NB4 (cell line): Measurements from ENCODE around the gene TFF1.
A peak's percentile ranks its signal among the peaks of the same experiment; 100 is the strongest.

ENCODE experiments used
- MAX ChIP-seq: IDR thresholded peaks from 2 replicates; pipeline ENCODE4 v1.6.1; 2011; ENCODE audit warnings: low read depth, low read length
- POLR2A ChIP-seq: IDR thresholded peaks from 2 replicates; pipeline ENCODE4 v1.6.1; 2011; ENCODE audit warnings: mild to moderate bottlenecking; ENCODE audit not compliant: insufficient read length; ENCODE audit errors: extremely low read depth
- TF ChIP-seq, protein P1 (sequence below): IDR thresholded peaks from one replicate; pipeline ENCODE4 v1.5.1; 2012; ENCODE audit warnings: low read depth, low read length

DNA sequence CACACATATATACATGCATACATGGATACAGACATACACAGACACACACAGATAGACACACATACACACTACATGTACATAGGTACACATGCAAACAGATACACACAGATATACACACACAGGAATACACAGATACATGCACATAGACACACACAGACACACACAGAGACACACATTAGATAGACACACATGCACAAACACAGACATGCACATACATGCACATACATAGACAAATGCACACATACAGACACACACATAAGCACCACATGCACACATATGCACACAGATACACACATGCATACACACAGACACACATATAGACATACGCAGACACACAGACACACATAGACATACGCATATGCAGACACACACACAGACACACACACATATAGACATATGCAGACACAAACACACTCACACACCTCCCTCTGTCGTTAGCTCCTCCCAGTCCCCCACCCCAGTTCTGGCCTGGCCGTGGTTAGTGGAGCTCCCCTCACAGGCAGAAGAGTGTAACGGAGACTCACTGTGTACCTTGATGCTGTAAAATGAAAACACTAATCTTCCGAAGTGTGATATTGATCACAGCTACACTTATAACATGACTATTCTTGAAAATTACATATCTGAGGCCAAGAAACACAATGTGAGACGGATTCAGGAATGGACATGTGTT lies 45.0 kb upstream of the TFF1 start:
- TF ChIP-seq, protein P1, sequence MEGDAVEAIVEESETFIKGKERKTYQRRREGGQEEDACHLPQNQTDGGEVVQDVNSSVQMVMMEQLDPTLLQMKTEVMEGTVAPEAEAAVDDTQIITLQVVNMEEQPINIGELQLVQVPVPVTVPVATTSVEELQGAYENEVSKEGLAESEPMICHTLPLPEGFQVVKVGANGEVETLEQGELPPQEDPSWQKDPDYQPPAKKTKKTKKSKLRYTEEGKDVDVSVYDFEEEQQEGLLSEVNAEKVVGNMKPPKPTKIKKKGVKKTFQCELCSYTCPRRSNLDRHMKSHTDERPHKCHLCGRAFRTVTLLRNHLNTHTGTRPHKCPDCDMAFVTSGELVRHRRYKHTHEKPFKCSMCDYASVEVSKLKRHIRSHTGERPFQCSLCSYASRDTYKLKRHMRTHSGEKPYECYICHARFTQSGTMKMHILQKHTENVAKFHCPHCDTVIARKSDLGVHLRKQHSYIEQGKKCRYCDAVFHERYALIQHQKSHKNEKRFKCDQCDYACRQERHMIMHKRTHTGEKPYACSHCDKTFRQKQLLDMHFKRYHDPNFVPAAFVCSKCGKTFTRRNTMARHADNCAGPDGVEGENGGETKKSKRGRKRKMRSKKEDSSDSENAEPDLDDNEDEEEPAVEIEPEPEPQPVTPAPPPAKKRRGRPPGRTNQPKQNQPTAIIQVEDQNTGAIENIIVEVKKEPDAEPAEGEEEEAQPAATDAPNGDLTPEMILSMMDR, result peak; percentile 19
- TF ChIP-seq POLR2A (no peak), MAX (no peak)
